K562 (cell line): ENCODE results near the gene LAGE3. TPM values are rescaled to one million over a fixed set of nuclear protein-coding genes. Genes with fewer than 3 reads are reported as not detected.
A peak's percentile ranks its signal among the peaks of the same experiment; 100 is the strongest.

Experiments
- ATAC-seq: fragments of 200-7000 bp; cut with Tn5 transposase; 3 replicates; pipeline ENCODE4 v1.9.1; 2020; ENCODE audit warnings: moderate library complexity
- BruUV-seq: library from RNA; stranded (reverse); fragments of 400-500 nt; replicated peaks from 2 replicates; lab custom pipeline; 2021; lab: Mats Ljungman, UMichigan
- CTCF ChIA-PET: fragments of 300-600 bp; formaldehyde crosslinking; extraction: SDS; loops from one replicate; lab custom pipeline; 2021; ENCODE audit warnings: low intra/inter-chr PET ratio; lab: Yijun Ruan, JAX
- POLR2A ChIA-PET: fragments of 300-600, 350-650 bp; sonication (Branson Sonifier 250); formaldehyde crosslinking; extraction: SDS; loops from one replicate; lab custom pipeline; 2021; ENCODE audit warnings: antibody characterized with exemption, inconsistent platforms; lab: Yijun Ruan, JAX
- DNase-seq, 4 experiments: peaks; one replicate each; pipeline versions ENCODE4 v3.0.0 to v3.0.0-alpha.2; 2011 to 2018; ENCODE audit warnings: low spot score in 3 of 4, mixed read lengths in 3 of 4; ENCODE audit errors: extremely low read depth in 1 of 4
- FAIRE-seq: peaks from 2 replicates; lab custom pipeline; 2011; peaks lifted over from hg19 to GRCh38; lab: Jason Lieb, UNC
- H2AFZ ChIP-seq: 2 replicates; pipeline ENCODE4 v1.6.0; 2011; ENCODE audit warnings: low read depth, low read length, control low read depth, inconsistent platforms
- H3K27ac ChIP-seq: fragments of 200-600 bp; 3 replicates; pipeline ENCODE4 v1.8.0; 2011; ENCODE audit warnings: low read depth, mild to moderate bottlenecking, control low read depth, inconsistent platforms, low read length, moderate library complexity, mixed read lengths; ENCODE audit errors: extremely low read depth
- H3K27me3 ChIP-seq, 2 experiments: fragments of 300-600 bp in 1 of 2; 2 replicates in 1 of 2; 3 replicates in 1 of 2; pipeline versions ENCODE4 v1.6.0 to v1.8.0; 2011; ENCODE audit warnings: inconsistent platforms in 2 of 2, low read length in 2 of 2, mild to moderate bottlenecking in 1 of 2, mixed read lengths in 1 of 2, moderate library complexity in 1 of 2; ENCODE audit not compliant: control insufficient read depth in 2 of 2, insufficient read depth in 2 of 2
- H3K36me3 ChIP-seq: fragments of 300-600 bp; 3 replicates; pipeline ENCODE4 v1.8.0; 2011; ENCODE audit warnings: mild to moderate bottlenecking, low read length, inconsistent platforms; ENCODE audit not compliant: control insufficient read depth, insufficient read depth
- H3K4me1 ChIP-seq, 2 experiments: fragments of 200-600 bp in 1 of 2; replicated peaks in 1 of 2; 2 replicates in 1 of 2; 3 replicates in 1 of 2; pipeline versions ENCODE4 v1.5.1 to v1.8.0; 2011; ENCODE audit warnings: inconsistent platforms in 2 of 2, low read length in 2 of 2, mild to moderate bottlenecking in 1 of 2, mixed read lengths in 1 of 2, moderate library complexity in 1 of 2; ENCODE audit not compliant: control insufficient read depth in 2 of 2, insufficient read depth in 2 of 2
- H3K4me2 ChIP-seq: 2 replicates; pipeline ENCODE4 v1.6.1; 2011; ENCODE audit warnings: low read length, control low read depth, inconsistent platforms, mixed read lengths; ENCODE audit not compliant: insufficient read depth
- H3K4me3 ChIP-seq: fragments of 200-600 bp; sonication (generic), shearing (Covaris generic); 2 replicates; pipeline ENCODE4 v1.5.1; 2016; ENCODE audit warnings: control low read depth, inconsistent platforms
- H3K79me2 ChIP-seq: fragments of 200-600 bp; 3 replicates; pipeline ENCODE4 v1.8.0; 2011; ENCODE audit warnings: low read length, inconsistent platforms; ENCODE audit not compliant: control insufficient read depth, insufficient read depth
- H3K9ac ChIP-seq, 2 experiments: 2 replicates each; pipeline versions ENCODE4 v1.6.0 to v1.6.1; 2011; ENCODE audit warnings: low read depth in 2 of 2, low read length in 2 of 2, control low read depth in 1 of 2, inconsistent platforms in 1 of 2, mild to moderate bottlenecking in 1 of 2, mixed read lengths in 1 of 2; ENCODE audit not compliant: insufficient read depth in 1 of 2
- H3K9me1 ChIP-seq: one replicate; pipeline ENCODE4 v1.6.0; 2011; ENCODE audit warnings: inconsistent platforms, mild to moderate bottlenecking, low read length, moderate library complexity; ENCODE audit not compliant: control insufficient read depth, insufficient read depth
- H3K9me3 ChIP-seq: replicated peaks from 2 replicates; pipeline ENCODE4 v1.5.1; 2011; ENCODE audit warnings: low read depth, low read length, inconsistent platforms; ENCODE audit not compliant: control insufficient read depth, insufficient read depth
- H4K20me1 ChIP-seq: replicated peaks from 2 replicates; pipeline ENCODE4 v1.6.1; 2011; ENCODE audit warnings: low read length, inconsistent platforms, mixed read lengths; ENCODE audit not compliant: control insufficient read depth, insufficient read depth
- MCM3 ChIP-seq: fragments of 450-650 bp; IDR thresholded peaks from 2 replicates; pipeline ENCODE4 v1.6.1; 2016
- POLR2G ChIP-seq: fragments of 200-400 bp; formaldehyde crosslinking; IDR thresholded peaks from 2 replicates; pipeline ENCODE4 v1.6.1; 2017; ENCODE audit warnings: low read depth, mild to moderate bottlenecking, antibody characterized with exemption, low read length, moderate library complexity
- RREB1 ChIP-seq: fragments of 250-450 bp; sonication (Bioruptor Pico); IDR thresholded peaks from 2 replicates; pipeline ENCODE4 v1.4.0; 2020
- ZKSCAN3 ChIP-seq: fragments of 250-450 bp; sonication (Bioruptor Pico); IDR thresholded peaks from 2 replicates; pipeline ENCODE4 v1.4.0; 2020
- WGBS: fragments of 100-300 bp; shearing (Covaris generic); methylation state at CpG from one replicate; pipeline ENCODE4 v1.1.6; 2016; ENCODE audit warnings: low coverage, mixed read lengths; ENCODE audit not compliant: insufficient coverage; ENCODE audit errors: missing lambda C conversion rate; 5-methylcytosine and 5-hydroxymethylcytosine counted together
- in situ Hi-C: fragments of 300-500 bp; cut with MboI; formaldehyde crosslinking; loops from 4 replicates; pipeline ENCODE4 v1.15.0; 2018; ENCODE audit warnings: inconsistent platforms, mixed read lengths
- intact Hi-C: fragments of 100-400 bp; cut with micrococcal nuclease; formaldehyde crosslinking; loops from 2 replicates; pipeline ENCODE4 v1.14.2; 2022
- polyA plus RNA-seq, 8 experiments: library from polyadenylated mRNA; depleted of rRNA in 4 of 8; stranded (reverse) in 5 of 8; unstranded in 3 of 8; fragments of >200 nt; fragmentation: Nextera tagmentation in 2 of 8; fragmentation: Illumina TruSeq in 1 of 8; extraction: Ambion mirVana in 2 of 8; extraction: Trizol in 1 of 8; gene quantifications; 2 replicates each; pipeline versions ENCODE4 v1.2.1 to v1.2.3, GENCODE V29; 2011 to 2014; ENCODE audit warnings: inconsistent platforms in 1 of 8, missing spikeins in 1 of 8
- total RNA-seq, 7 experiments: library from RNA; depleted of rRNA in 6 of 7; stranded (reverse); fragments of >200 nt in 6 of 7; fragmentation: Illumina TruSeq in 2 of 7; extraction: Trizol in 2 of 7; gene quantifications; 2 replicates each; pipeline versions ENCODE4 v1.2.1 to v1.2.3, GENCODE V29; 2011 to 2021; ENCODE audit warnings: low replicate concordance in 1 of 7

LAGE3 gene
- total and polyA plus RNA-seq, 9 of the 15 experiments (the other 6 are each of a cell fraction or from before 2014, with no cell fraction given): 28.2 to 125 (median 35.8) TPM

DNA sequence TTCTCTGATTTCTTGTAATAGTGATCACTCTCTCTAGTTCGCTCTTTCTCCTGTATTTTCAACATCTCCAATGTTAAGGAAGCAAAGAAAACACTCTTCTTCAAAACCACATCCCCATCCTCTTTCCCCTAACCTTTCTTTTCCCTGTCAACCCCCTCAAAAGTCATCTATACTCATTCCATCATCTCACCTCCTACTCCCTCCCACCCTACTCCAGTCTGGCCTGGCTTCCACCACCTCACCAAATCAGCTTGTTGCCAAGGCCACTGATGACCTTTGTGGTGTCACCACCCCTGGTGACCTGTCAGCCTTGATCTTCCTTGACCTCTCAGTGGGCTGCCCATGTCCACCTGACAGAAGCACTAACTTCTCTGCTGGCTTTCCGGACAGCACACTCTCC is 34.6 kb upstream of the LAGE3 start (continued):
- TF ChIP-seq RREB1 (CRISPR knock-in tag): no peak
- TF ChIP-seq ZKSCAN3 (CRISPR knock-in tag): no peak
- TF ChIP-seq, all 486 proteins: peak for 0

DNA sequence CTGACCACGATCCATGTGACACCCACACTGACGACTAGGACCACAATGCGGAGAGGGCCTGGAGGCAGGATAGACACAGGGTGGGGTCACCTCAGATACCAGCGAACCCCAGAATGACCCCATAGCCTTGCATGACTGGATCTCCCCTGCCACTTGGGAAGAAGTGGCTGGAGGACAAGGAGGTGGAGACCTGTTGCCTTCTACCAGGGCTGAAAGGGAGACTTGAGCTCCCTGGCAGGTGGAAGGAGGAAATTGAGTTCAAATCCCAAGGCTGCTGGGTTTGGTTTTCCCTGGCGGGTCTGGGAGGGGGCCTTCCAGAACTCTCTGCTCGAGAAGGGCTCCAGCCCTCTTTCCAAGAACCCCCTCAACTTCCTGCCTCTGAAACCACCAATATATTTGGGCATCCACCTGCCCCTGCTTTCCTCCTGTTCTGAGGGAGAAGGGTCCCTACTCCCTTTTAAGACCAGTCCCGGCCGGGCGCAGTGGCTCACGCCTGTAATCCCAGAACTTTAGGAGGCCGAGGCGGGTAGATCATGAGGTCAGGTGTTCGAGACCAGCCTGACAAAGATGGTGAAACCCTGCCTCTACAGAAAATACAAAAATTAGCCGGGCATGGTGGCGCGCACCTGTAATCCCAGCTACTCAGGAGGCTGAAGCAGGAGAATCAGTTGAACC is 33.9 kb upstream of the LAGE3 start:
- H3K4me1 ChIP-seq: peaks cover 15 to 38% of the 10 kb centered on the region in 2 experiments; a peak in 4 of 5 replicates
- no peaks in the 10 kb centered on the region; the same call in 1 of the 2 replicates for H4K20me1 ChIP-seq
- H3K9me3 ChIP-seq: no peaks in the 10 kb centered on the region
- DNase-seq (no peak), FAIRE-seq (no peak), ATAC-seq (no peak)
- H2AFZ ChIP-seq: no peak overlapping the region
- TF ChIP-seq MCM3 (no peak), POLR2G (0 out of 2 replicates have a peak, but pooled peaks have one; percentile 21)
- no peak overlapping the region for H3K4me3 ChIP-seq
- H3K4me2 ChIP-seq: no peak overlapping the region
- peaks cover 37% of the 10 kb centered on the region; the same call in 2 of the 3 replicates for H3K36me3 ChIP-seq
- 88% methylated on average over 9 of the region's 16 CpGs for WGBS
- in situ Hi-C loops (no loop called here), intact Hi-C loops (no loop called here)
- ChIA-PET POLR2A (interaction anchor here (0.6 to 0.8 kb wide), 2 partner anchors 30 to 114 kb away, joined by 3 to 4 read pairs; no protein-coding TSS in a partner anchor), CTCF (no interaction called here)
- H3K27me3 ChIP-seq: no peaks in the 10 kb centered on the region
- H3K9ac ChIP-seq: peak overlapping the region in 1 of 2 experiments; percentile 28; a peak in 1 of 4 replicates
- no TSS peak for BruUV-seq
- H3K79me2 ChIP-seq: peaks cover 25% of the 10 kb centered on the region
- H3K27ac ChIP-seq: no peak overlapping the region
- no peaks in the 10 kb centered on the region for H3K9me1 ChIP-seq
